ENCODE data around the gene MEA1.
"Not testable (repeated sequence)": the region's sequence is repeated elsewhere in the genome, so short reads cannot be mapped to it uniquely, and the experiment has no call there.

Gene MEA1

DNA sequence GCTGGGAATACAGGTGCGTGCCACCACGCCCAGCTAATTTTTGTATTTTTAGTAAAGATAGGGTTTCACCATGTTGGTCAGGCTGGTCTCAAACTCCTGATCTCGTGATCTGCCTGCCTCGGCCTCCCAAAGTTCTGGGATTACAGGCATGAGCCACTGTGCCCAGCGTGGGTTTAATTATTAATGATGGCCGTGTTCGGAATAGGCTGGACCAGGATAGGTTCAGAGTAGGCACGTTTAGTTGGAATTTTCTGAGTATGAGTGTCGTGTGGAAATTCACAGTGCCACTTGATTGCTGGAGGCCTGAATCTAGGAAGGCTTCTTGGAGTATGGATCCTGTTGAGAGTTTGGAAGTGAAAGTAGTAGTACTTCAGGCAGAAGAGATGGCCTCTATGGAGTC lies 15.5 kb downstream of the MEA1 start:
- H3K27ac ChIP-seq (ENCODE audit: low read depth, low read length); H2AK5ac ChIP-seq (ENCODE audit: low read length); H2BK12ac ChIP-seq (ENCODE audit: low read length); H2AFZ ChIP-seq (ENCODE audit: insufficient read depth, low read length, poor library complexity); H3K9ac ChIP-seq (ENCODE audit: low read length); H3K36me3 ChIP-seq (ENCODE audit: control insufficient read depth in 1 of 2, insufficient read depth in 2 of 2, low read length in 2 of 2); H3K18ac ChIP-seq (ENCODE audit: low read length); H3K4me3 ChIP-seq (ENCODE audit: low read depth, low read length); DNase-seq; H2BK5ac ChIP-seq (ENCODE audit: low read depth, low read length, poor library complexity); H2BK120ac ChIP-seq (ENCODE audit: insufficient read depth, low read length, poor library complexity); H3K23ac ChIP-seq (ENCODE audit: low read length); H3K9me3 ChIP-seq (ENCODE audit: insufficient read depth, low read depth, low read length); H3K4me2 ChIP-seq (ENCODE audit: low read length); H3K79me2 ChIP-seq (ENCODE audit: control insufficient read depth, insufficient read depth, low read length, poor library complexity); H3K14ac ChIP-seq (ENCODE audit: low read length); H4K8ac ChIP-seq (ENCODE audit: low read depth, low read length); H3K4me1 ChIP-seq (ENCODE audit: control insufficient read depth in 1 of 2, insufficient read depth in 2 of 2, low read length in 2 of 2); H3K27me3 ChIP-seq (ENCODE audit: insufficient read depth, low read length); H4K91ac ChIP-seq (ENCODE audit: low read depth, low read length); H4K12ac ChIP-seq (ENCODE audit: low read depth, low read length); H3K4ac ChIP-seq (ENCODE audit: low read depth, low read length); H3K79me1 ChIP-seq (ENCODE audit: low read length): not testable (repeated sequence)
- WGBS (ENCODE audit: extremely low coverage, insufficient coverage, insufficient read length): no CpG with 5 or more reads among the region's 9 CpGs

DNA sequence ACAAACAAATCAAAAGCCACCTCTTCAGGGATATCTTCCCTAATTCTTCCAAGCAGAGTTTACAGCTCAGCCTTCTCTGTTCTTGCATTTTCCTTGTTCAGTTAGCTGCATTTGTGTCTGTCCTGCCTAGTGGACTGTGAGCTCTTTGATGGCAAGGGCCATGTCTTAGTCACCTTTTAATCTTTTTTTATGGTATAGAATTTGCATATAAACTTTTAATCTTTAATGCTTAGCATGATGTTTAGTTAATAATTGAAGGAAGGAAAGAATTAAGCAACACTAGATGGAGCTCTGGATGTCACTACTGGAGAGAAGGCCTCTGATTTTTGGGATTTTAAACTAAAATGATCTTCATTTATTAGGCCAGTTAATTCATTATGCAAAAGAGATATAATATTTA lies 17.2 kb downstream of the MEA1 start:
- no peak for DNase-seq
- H4K91ac ChIP-seq (ENCODE audit: low read depth, low read length): no peak overlapping the region
- no peak overlapping the region for H3K27ac ChIP-seq (ENCODE audit: low read depth, low read length)
- no peaks in the 10 kb centered on the region for H3K9me3 ChIP-seq (ENCODE audit: insufficient read depth, low read depth, low read length)
- no peak overlapping the region for H3K23ac ChIP-seq (ENCODE audit: low read length)
- H3K4me3 ChIP-seq (ENCODE audit: low read depth, low read length): no peak overlapping the region
- H3K4me2 ChIP-seq (ENCODE audit: low read length): no peak overlapping the region
- no peaks in the 10 kb centered on the region for H3K27me3 ChIP-seq (ENCODE audit: insufficient read depth, low read length)
- H2BK120ac ChIP-seq (ENCODE audit: insufficient read depth, low read length, poor library complexity): no peak overlapping the region
- no peak overlapping the region for H2AFZ ChIP-seq (ENCODE audit: insufficient read depth, low read length, poor library complexity)
- no peaks in the 10 kb centered on the region for H3K4me1 ChIP-seq (ENCODE audit: control insufficient read depth in 1 of 2, insufficient read depth in 2 of 2, low read length in 2 of 2)
- peaks cover 2 to 4% of the 10 kb centered on the region in 2 experiments for H3K36me3 ChIP-seq (ENCODE audit: control insufficient read depth in 1 of 2, insufficient read depth in 2 of 2, low read length in 2 of 2)
- no peak overlapping the region for H3K18ac ChIP-seq (ENCODE audit: low read length)
- no peaks in the 10 kb centered on the region for H3K79me2 ChIP-seq (ENCODE audit: control insufficient read depth, insufficient read depth, low read length, poor library complexity)
- H3K4ac ChIP-seq (ENCODE audit: low read depth, low read length): no peak overlapping the region
- no peak overlapping the region for H4K12ac ChIP-seq (ENCODE audit: low read depth, low read length)
- H3K9ac ChIP-seq (ENCODE audit: low read length): no peak overlapping the region
- no peak overlapping the region for H2BK12ac ChIP-seq (ENCODE audit: low read length)
- no peak overlapping the region for H2AK5ac ChIP-seq (ENCODE audit: low read length)
- no peak overlapping the region for H2BK5ac ChIP-seq (ENCODE audit: low read depth, low read length, poor library complexity)
- no peaks in the 10 kb centered on the region for H3K79me1 ChIP-seq (ENCODE audit: low read length)
- no peak overlapping the region for H3K14ac ChIP-seq (ENCODE audit: low read length)
- H4K8ac ChIP-seq (ENCODE audit: low read depth, low read length): no peak overlapping the region

DNA sequence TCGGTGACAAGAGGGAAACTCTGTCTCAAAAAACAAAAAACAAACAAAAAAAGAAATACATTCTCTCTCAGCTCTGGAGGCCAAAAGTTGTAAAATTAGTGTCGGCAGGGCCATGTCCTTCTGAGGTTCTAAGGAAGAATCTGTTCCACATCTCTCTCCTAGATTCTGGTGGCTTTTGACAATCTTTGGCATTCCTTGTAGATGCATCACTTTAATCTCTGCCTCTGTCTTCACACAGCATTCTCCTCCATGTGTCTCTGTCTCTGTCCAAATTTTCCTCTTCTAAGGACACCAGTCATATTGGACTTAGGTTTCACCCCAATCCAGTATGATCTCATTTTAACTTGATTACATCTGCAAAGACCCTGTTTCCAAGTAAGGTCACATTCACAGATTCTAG lies 20.3 kb downstream of the MEA1 start:
- Histone ChIP-seq H2BK5ac (ENCODE audit: low read depth, low read length, poor library complexity) (no peak overlapping the region), H4K12ac (ENCODE audit: low read depth, low read length) (no peak overlapping the region), H3K4me2 (ENCODE audit: low read length) (no peak overlapping the region), H3K9me3 (ENCODE audit: insufficient read depth, low read depth, low read length) (peaks cover 2% of the 10 kb centered on the region), H2AK5ac (ENCODE audit: low read length) (no peak overlapping the region), H3K4me3 (ENCODE audit: low read depth, low read length) (no peak overlapping the region), H3K9ac (ENCODE audit: low read length) (no peak overlapping the region), H3K18ac (ENCODE audit: low read length) (no peak overlapping the region), H3K4ac (ENCODE audit: low read depth, low read length) (no peak overlapping the region), H3K23ac (ENCODE audit: low read length) (no peak overlapping the region), H3K27ac (ENCODE audit: low read depth, low read length) (no peak overlapping the region), H3K27me3 (ENCODE audit: insufficient read depth, low read length) (no peaks in the 10 kb centered on the region), H2BK12ac (ENCODE audit: low read length) (no peak overlapping the region), H2BK120ac (ENCODE audit: insufficient read depth, low read length, poor library complexity) (no peak overlapping the region), H4K91ac (ENCODE audit: low read depth, low read length) (no peak overlapping the region), H2AFZ (ENCODE audit: insufficient read depth, low read length, poor library complexity) (no peak overlapping the region), H4K8ac (ENCODE audit: low read depth, low read length) (no peak overlapping the region), H3K14ac (ENCODE audit: low read length) (no peak overlapping the region), H3K4me1 (ENCODE audit: control insufficient read depth in 1 of 2, insufficient read depth in 2 of 2, low read length in 2 of 2) (no peaks in the 10 kb centered on the region), H3K79me1 (ENCODE audit: low read length) (no peaks in the 10 kb centered on the region), H3K79me2 (ENCODE audit: control insufficient read depth, insufficient read depth, low read length, poor library complexity) (no peaks in the 10 kb centered on the region), H3K36me3 (ENCODE audit: control insufficient read depth in 1 of 2, insufficient read depth in 2 of 2, low read length in 2 of 2) (peaks cover 10 to 17% of the 10 kb centered on the region in 2 experiments)
- no CpG with 5 or more reads among the region's 2 CpGs for WGBS (ENCODE audit: extremely low coverage, insufficient coverage, insufficient read length)
- DNase-seq: no peak

DNA sequence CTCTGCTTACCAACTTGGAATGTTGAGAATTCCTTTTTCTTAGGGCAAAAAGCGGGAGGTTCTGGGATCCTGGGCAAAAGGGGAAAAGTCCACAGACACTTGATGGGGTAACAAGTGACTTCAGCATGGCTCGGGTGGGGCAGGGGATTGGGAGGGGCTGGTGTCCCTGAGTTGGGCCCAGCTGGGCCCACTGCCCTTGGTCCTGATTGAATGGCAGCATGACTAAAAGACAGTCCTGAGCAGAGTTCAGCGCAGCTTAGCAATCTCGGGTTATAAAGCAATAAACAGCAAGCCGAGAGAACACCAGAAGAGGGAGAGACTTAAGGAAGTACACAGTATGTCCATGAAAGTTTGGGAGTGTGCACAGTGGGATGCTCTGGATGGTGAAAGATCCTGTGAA lies 23.8 kb downstream of the MEA1 start:
- H4K91ac ChIP-seq (ENCODE audit: low read depth, low read length): no peak overlapping the region
- H3K23ac ChIP-seq (ENCODE audit: low read length): no peak overlapping the region
- H3K4me3 ChIP-seq (ENCODE audit: low read depth, low read length): no peak overlapping the region

More for the DNA sequence above, 23.8 kb downstream of the MEA1 start:
- Histone ChIP-seq H3K18ac (ENCODE audit: low read length) (no peak overlapping the region), H2BK120ac (ENCODE audit: insufficient read depth, low read length, poor library complexity) (no peak overlapping the region), H4K12ac (ENCODE audit: low read depth, low read length) (no peak overlapping the region), H3K4me1 (ENCODE audit: control insufficient read depth in 1 of 2, insufficient read depth in 2 of 2, low read length in 2 of 2) (peaks cover 3 to 5% of the 10 kb centered on the region in 2 experiments), H3K79me1 (ENCODE audit: low read length) (no peaks in the 10 kb centered on the region), H2BK12ac (ENCODE audit: low read length) (no peak overlapping the region), H2AK5ac (ENCODE audit: low read length) (no peak overlapping the region), H3K4me2 (ENCODE audit: low read length) (no peak overlapping the region), H3K4ac (ENCODE audit: low read depth, low read length) (no peak overlapping the region), H3K27me3 (ENCODE audit: insufficient read depth, low read length) (no peaks in the 10 kb centered on the region), H3K9me3 (ENCODE audit: insufficient read depth, low read depth, low read length) (peaks cover 2% of the 10 kb centered on the region), H3K27ac (ENCODE audit: low read depth, low read length) (no peak overlapping the region), H4K8ac (ENCODE audit: low read depth, low read length) (no peak overlapping the region), H3K9ac (ENCODE audit: low read length) (no peak overlapping the region), H3K36me3 (ENCODE audit: control insufficient read depth in 1 of 2, insufficient read depth in 2 of 2, low read length in 2 of 2) (peaks cover 9 to 17% of the 10 kb centered on the region in 2 experiments), H2AFZ (ENCODE audit: insufficient read depth, low read length, poor library complexity) (no peak overlapping the region), H3K79me2 (ENCODE audit: control insufficient read depth, insufficient read depth, low read length, poor library complexity) (no peaks in the 10 kb centered on the region), H2BK5ac (ENCODE audit: low read depth, low read length, poor library complexity) (no peak overlapping the region), H3K14ac (ENCODE audit: low read length) (no peak overlapping the region)
- no CpG with 5 or more reads among the region's 5 CpGs for WGBS (ENCODE audit: extremely low coverage, insufficient coverage, insufficient read length)
- no peak for DNase-seq
